A172 (cell line): ENCODE results near the gene OR8D4. TPM values are rescaled to one million over a fixed set of nuclear protein-coding genes. Genes with fewer than 3 reads are reported as not detected.
"Not testable (repeated sequence)": the region's sequence is repeated elsewhere in the genome, so short reads cannot be mapped to it uniquely, and the experiment has no call there.

Experiments
- DNase-seq: peaks from one replicate; pipeline ENCODE4 v3.0.0-alpha.2; 2015; ENCODE audit warnings: low spot score
- total RNA-seq: library from RNA; depleted of rRNA; stranded (reverse); fragments of >200 nt; shearing (Covaris generic); gene quantifications from 2 replicates; pipeline ENCODE4 v1.2.3, GENCODE V29; 2014; rRNA removed

Gene OR8D4
- total RNA-seq, result not detected in 2 replicates

GRCh38 chr11:123901867-123902266 is at the start of gene OR8D4:
TSS of gene OR8D4 (plus strand) at chr11:123902167. CDS start at chr11:123906432, 4,265 bp downstream.
- no peak for DNase-seq

DNA sequence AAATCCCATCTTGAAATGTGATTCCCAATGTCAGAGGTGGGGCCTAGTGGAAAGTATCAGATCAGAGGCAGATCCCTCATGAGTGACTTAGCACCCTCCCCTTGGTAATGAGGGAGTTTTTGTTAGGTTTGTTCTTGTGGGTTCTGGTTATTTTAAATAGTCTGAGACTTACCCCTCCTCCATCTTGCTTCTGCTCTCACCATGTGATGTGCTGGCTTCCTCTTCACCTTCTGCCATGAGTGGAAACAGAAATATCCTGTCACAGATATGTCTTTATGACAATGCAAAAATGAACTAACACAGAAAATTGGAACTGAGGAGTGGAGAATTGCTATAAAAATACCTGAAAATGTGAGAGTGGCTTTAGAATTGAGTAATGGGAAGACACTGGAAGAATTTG is 49.6 kb upstream of the OR8D4 start:
- no peak for DNase-seq

GRCh38 chr11:123853038-123853437 is 48.9 kb upstream of the OR8D4 start:
- no peak for DNase-seq

- no peak for DNase-seq
These were observed 45.5 kb upstream of the OR8D4 start for GRCh38 chr11:123856444-123856843.

DNA sequence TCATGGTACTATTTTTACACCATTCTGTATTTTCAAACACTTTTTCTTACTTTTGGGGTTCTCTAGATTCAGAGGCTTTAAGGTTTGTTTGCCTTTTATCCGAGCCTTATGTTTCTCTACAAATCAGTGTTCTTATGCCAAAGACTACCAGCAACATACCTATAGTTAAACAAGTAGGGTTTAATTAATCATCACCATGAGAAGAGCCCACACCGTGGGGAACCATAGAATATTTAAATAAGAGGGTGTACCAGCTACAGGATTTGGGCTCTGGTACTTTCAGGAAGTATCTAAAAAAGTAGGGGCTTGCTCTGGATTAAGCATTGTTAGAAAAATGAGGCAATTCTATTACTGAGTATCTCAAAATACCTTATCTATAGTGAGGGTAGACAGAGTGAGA is 42.2 kb upstream of the OR8D4 start:
- DNase-seq, result no peak

DNA sequence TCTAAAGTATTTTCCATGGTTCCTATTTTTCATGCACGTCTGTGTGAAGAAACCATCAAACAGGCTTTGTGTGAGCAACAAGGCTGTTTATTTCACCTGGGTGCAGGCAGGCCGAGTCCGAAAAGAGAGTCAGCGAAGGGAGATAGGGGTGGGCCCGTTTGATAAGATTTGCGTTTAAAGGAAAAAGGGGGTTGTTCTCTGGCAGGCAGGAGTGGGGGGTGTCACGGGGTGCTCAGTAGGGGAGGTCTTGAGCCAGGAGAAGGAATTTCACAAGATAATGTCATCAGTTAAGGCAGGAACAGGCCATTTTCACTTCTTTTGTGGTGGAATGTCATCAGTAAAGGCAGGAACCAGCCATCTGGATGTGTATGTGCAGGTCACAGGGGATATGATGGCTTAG is 36.7 kb upstream of the OR8D4 start:
- DNase-seq, result not testable (repeated sequence)

GRCh38 chr11:123867795-123868194 is 34.2 kb upstream of the OR8D4 start:
- not testable (repeated sequence) for DNase-seq

- DNase-seq, result no peak
These were observed 21.1 kb upstream of the OR8D4 start for GRCh38 chr11:123880912-123881311.

DNA sequence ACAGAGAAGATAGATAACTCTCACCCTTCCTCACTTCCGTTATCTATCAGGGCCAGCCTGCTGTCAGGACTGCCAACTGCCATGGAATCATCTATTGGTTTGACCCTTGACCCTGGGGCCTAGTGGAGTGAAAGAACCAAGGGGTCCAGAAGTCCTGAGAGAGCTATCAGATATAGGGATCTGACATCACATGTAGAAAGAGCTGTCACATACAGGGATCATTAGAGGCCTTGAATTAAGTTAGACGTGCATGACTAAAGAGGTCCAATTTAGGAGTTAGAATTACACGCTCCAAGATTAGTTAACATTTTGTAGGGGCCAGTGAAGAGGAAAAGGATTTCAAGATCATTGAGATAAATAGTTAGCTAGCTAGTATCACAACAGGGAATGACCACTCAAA is 16.4 kb upstream of the OR8D4 start, which contains the start of gene TMEM225:
Gene TMEM225, minus strand, starts transcription at position 101 of the 400 bp plus-strand sequence. CDS start 245 bp downstream, outside the sequence.
- DNase-seq, result no peak

DNA sequence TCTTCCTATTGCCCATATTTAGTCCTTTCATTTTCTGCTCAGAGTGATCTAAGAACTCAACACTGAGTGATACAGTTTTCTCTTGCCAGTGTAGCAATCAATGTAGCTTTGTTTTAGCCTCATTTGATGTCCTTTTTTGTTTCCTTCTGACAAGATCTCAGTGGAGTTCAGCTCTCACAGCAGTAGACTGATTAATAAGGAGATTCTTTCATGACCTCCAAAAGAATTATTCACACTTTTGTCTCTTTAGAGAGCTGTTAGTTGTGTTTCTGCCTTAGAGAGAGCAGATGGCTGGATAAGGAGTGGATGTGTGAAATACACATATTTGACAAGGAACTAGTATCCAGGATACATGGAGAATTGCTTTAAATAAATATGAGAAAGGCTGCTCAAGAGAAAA is 9.9 kb upstream of the OR8D4 start:
- no peak for DNase-seq

GRCh38 chr11:123899792-123900191 is 2.2 kb upstream of the OR8D4 start:
- DNase-seq, result no peak

DNA sequence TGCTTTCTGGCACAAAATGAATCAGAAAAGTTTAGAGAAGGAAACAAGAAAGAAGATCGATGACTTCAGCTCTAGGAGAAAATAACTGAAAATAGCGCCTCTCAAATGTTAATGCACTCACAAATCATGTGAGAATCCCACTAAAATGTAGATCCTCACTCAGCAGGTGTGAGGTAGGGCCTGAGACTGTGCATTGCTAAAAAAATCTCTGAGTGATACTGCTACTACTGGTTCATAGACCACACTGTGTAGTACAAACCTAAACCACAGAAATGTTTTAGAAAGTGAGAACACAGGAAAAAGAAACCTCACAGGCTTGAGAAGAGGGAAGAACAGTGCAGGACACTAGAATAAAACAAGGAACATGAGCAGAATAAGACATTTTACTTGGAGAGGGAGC is 2.0 kb downstream of the OR8D4 start:
- DNase-seq, result no peak

- DNase-seq, result no peak
These were observed 3.0 kb downstream of the OR8D4 start for GRCh38 chr11:123904932-123905331.

DNA sequence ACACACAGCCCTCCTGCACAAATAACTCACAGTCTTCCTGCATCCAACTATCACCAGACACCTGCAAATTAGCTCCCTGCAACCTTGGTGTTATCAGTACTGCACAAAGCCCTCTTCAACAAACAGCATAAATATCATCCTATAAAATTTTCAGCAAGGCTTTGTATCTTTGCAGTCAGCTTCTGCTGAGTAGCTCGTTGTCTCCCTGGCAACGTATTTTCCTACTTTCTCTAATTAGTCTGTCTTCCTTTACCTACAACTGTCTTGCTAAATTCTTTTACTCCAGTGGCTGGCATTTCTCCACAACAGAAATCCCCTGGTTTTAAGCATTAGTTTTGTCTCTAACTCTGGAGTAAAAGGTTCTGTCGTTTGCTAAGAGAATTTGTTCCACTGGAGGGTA is 3.9 kb downstream of the OR8D4 start:
- DNase-seq, result no peak

GRCh38 chr11:123920943-123921342 is 19.0 kb downstream of the OR8D4 start:
- no peak for DNase-seq

DNA sequence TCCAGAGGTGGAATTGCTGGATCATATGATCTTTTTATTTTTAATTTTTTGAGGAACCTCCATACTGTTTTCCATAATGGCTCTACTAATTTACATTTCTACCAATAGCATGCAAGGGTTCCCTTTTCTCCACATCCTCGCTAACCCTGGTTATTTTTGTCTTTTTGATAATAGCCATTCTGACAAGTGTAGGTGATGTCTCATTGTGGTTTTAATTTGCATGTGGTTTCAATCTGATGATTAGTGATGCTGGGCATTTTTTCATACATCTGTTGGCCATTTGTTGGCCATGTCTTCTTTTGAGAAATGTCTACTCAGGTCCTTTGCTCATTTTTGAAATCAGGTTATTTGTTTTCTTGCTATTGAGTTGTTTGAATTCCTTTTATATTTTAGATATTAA is 22.1 kb downstream of the OR8D4 start:
- DNase-seq, result no peak

DNA sequence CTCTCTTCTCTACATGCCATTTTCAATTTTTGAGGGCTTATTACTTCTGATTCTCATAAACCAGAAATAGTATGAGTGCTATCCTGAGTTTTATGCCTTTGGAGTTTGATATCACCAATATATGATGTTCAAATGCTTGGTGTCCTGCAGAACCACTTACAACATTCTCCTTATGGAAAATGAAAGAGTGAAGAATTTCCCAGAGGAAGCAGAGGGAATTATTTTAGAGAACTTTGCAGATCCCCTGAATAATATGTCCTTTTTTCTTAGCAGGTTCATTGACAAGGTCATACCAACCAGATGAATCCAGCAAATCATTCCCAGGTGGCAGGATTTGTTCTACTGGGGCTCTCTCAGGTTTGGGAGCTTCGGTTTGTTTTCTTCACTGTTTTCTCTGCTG is 37.4 kb downstream of the OR8D4 start, which contains the start of gene OR4D5:
Gene OR4D5, plus strand, starts transcription at position 301 of the 400 bp plus-strand sequence. Its CDS starts 0 bp downstream, at position 301.
- DNase-seq, result no peak

GRCh38 chr11:123942413-123942812 is 40.4 kb downstream of the OR8D4 start:
- no peak for DNase-seq

DNA sequence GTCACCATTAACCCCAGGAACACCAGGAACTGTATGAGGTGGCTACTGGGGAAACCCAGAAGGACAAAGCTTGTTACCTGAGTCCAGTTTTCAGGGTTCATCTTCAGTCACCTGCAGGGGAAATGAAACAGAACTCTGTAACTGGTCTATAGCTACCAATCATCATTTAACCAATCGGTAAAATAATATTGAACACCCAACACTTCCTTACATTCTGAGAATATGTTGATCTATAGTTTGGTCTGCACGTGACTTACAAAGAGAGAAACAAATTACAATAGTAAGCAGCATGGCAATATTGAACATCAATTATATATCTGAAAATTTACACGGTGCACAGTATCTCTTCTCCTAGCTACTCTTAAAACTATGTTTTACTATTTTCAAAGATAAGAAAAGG is 41.8 kb downstream of the OR8D4 start, which contains the start of gene OR6T1:
Gene OR6T1, minus strand, starts transcription at position 101 of the 400 bp plus-strand sequence. Its CDS starts 0 bp downstream, at position 101.
- DNase-seq, result no peak

DNA sequence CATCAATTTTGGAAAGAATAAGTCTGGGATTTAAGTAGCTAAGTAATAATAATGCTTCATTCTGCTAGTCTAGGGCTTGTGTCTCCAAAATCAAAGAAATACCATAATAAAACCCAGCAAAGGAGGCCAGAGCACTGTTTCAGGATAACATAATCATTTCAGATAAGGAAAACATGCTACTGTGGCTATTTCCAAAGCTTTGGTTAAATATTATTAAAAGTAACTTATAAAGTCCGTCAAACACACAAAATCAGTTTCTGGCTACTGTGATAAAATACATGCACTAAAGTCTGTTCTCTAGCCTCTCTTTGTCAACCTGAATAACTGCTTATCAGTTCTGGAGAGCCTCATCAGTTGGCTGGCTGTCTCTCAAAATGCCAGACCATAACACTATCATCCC is 43.2 kb downstream of the OR8D4 start:
- DNase-seq, result no peak

DNA sequence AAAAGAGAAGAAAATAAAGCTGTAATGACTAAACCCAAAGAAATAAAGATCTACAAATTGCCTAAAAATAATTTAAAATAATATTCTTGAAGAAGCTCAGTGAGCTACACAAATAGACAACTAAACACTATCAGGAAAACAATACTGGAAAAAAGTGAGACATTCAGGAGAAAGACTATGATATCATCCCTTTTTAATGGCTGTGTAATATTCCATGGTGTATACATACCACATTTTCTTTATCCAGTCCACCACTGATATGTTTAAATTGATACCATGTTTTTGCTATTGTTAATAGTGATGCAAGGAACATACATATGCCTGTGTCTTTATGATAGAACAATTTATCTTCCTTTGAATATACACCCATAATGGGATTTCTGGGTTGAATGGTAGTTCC is 54.8 kb downstream of the OR8D4 start:
- no peak for DNase-seq
